Breast epithelium (tissue), 3 donors: ENCODE data around the gene ROR1.

Experiments
- POLR2A ChIP-seq: fragments of 450-650 bp; IDR thresholded peaks from one replicate; pipeline ENCODE4 v1.6.1; 2016; ENCODE audit warnings: antibody characterized with exemption, mild to moderate bottlenecking, moderate library complexity
- POLR2AphosphoS5 ChIP-seq, 3 donors: sonication (generic); formaldehyde crosslinking; IDR thresholded peaks; one replicate each; pipeline ENCODE4 v1.6.1; 2017; ENCODE audit warnings: antibody characterized with exemption in 3 of 3
- TF ChIP-seq, protein P1 (sequence below), 3 donors: fragments of 450-650 bp; IDR thresholded peaks; one replicate each; pipeline ENCODE4 v1.5.1; 2016 to 2017; ENCODE audit warnings: antibody characterized with exemption in 3 of 3, mild to moderate bottlenecking in 3 of 3, moderate library complexity in 3 of 3

DNA sequence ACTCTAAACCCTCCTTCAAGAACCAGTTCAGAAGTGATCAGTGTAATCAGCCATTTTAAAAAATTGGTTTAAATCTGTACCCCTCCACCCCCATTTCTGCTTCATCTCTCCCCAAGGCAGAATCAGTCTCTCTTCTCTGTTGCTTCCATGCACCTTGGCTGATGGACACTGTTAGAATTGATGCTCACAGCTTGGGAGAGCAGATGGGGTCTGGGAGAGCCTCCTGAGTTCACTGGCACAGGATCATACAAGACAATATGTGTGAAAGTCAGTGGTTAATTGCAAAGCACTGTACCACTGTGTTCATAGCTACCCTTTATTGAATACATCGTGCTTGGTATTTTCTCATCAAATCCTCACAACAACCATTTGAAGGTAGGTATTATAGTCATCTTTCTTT, 140.9 kb downstream of the ROR1 start:
- TF ChIP-seq, protein P1, sequence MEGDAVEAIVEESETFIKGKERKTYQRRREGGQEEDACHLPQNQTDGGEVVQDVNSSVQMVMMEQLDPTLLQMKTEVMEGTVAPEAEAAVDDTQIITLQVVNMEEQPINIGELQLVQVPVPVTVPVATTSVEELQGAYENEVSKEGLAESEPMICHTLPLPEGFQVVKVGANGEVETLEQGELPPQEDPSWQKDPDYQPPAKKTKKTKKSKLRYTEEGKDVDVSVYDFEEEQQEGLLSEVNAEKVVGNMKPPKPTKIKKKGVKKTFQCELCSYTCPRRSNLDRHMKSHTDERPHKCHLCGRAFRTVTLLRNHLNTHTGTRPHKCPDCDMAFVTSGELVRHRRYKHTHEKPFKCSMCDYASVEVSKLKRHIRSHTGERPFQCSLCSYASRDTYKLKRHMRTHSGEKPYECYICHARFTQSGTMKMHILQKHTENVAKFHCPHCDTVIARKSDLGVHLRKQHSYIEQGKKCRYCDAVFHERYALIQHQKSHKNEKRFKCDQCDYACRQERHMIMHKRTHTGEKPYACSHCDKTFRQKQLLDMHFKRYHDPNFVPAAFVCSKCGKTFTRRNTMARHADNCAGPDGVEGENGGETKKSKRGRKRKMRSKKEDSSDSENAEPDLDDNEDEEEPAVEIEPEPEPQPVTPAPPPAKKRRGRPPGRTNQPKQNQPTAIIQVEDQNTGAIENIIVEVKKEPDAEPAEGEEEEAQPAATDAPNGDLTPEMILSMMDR (IDR thresholded peaks at IDR 0.05): no peak
- TF ChIP-seq POLR2A (no peak), POLR2AphosphoS5 (IDR thresholded peaks at IDR 0.05) (no peak)
